Ascending aorta (tissue), 2 donors: ENCODE data around the gene CRYGN. TPM values are rescaled to one million over a fixed set of nuclear protein-coding genes. Genes with fewer than 3 reads are reported as not detected.

ENCODE experiments used
- DNase-seq, 2 donors: peaks; one replicate each; pipeline ENCODE4 v3.0.0-alpha.2; 2019; ENCODE audit warnings: low spot score in 2 of 2
- H3K27ac ChIP-seq, 2 donors: fragments of 200-600 bp; sonication (generic); one replicate each; pipeline ENCODE4 v1.5.1; 2016 to 2017; ENCODE audit warnings: mild to moderate bottlenecking in 1 of 2
- H3K27me3 ChIP-seq: fragments of 200-600 bp; sonication (generic); one replicate; pipeline ENCODE4 v1.5.1; 2017
- H3K36me3 ChIP-seq, 2 donors: fragments of 200-600 bp; sonication (generic); one replicate each; pipeline ENCODE4 v1.5.1; 2016
- H3K4me1 ChIP-seq, 2 donors: fragments of 200-600 bp; sonication (generic); one replicate each; pipeline ENCODE4 v1.5.1; 2016 to 2017; ENCODE audit warnings: mild to moderate bottlenecking in 1 of 2
- H3K4me3 ChIP-seq, 2 donors: fragments of 200-600 bp; sonication (generic); one replicate each; pipeline ENCODE4 v1.5.1; 2016 to 2017; ENCODE audit warnings: mild to moderate bottlenecking in 1 of 2
- H3K9me3 ChIP-seq, 2 donors: fragments of 200-600 bp; sonication (generic); one replicate each; pipeline ENCODE4 v1.5.1; 2016
- CTCF ChIP-seq, 3 experiments: fragments of 200-600 bp in 2 of 3; fragments of 450-650 bp in 1 of 3; sonication (generic) in 2 of 3; IDR thresholded peaks; one replicate each; pipeline ENCODE4 v1.5.1; 2016 to 2019; ENCODE audit warnings: antibody characterized with exemption in 3 of 3, mild to moderate bottlenecking in 1 of 3, moderate library complexity in 1 of 3
- intact Hi-C: fragments of 100-400 bp; cut with DNase I; formaldehyde crosslinking; loops from one replicate; pipeline ENCODE4 v1.15.1; 2023
- total RNA-seq: library from RNA; depleted of rRNA; stranded (reverse); fragments of >200 nt; gene quantifications from one replicate; pipeline ENCODE4 v1.1.0, GENCODE V29; 2016

The CRYGN gene
- total RNA-seq, 1 donor from 2014 or later, result not detected

GRCh38 chr7:151434549-151434948 is 5.4 kb downstream of the CRYGN start:
- DNase-seq, result no peak
- TF ChIP-seq CTCF (IDR thresholded peaks at IDR 0.05), result no peak
- intact Hi-C loops, result no loop called here

GRCh38 chr7:151433721-151434400 is 6.1 kb downstream of the CRYGN start:
- Histone ChIP-seq H3K4me3 (no peak overlapping the region), H3K27ac (no peak overlapping the region), H3K36me3 (no peaks in the 10 kb centered on the region), H3K27me3 (no peaks in the 10 kb centered on the region), H3K9me3 (no peaks in the 10 kb centered on the region), H3K4me1 (peaks cover 12 to 26% of the 10 kb centered on the region in 2 donors)
- no peak for DNase-seq
- intact Hi-C loops, result no loop called here
- TF ChIP-seq CTCF (IDR thresholded peaks at IDR 0.05), result no peak

More at GRCh38 chr7:151434549-151434948, 5.4 kb downstream of the CRYGN start:
- no peaks in the 10 kb centered on the region for H3K27me3 ChIP-seq
- no peak overlapping the region for H3K4me3 ChIP-seq
- peak overlapping the region in 1 of 2 donors; percentile 88 for H3K27ac ChIP-seq
- H3K4me1 ChIP-seq, result peaks cover 12 to 26% of the 10 kb centered on the region in 2 donors
- no peaks in the 10 kb centered on the region for H3K9me3 ChIP-seq
- no peaks in the 10 kb centered on the region for H3K36me3 ChIP-seq

GRCh38 chr7:151432658-151433521 is 7.1 kb downstream of the CRYGN start:
- Histone ChIP-seq H3K36me3 (no peaks in the 10 kb centered on the region), H3K9me3 (no peaks in the 10 kb centered on the region), H3K4me1 (peaks cover 17 to 32% of the 10 kb centered on the region in 2 donors), H3K27me3 (no peaks in the 10 kb centered on the region), H3K4me3 (no peak overlapping the region), H3K27ac (no peak overlapping the region)
- intact Hi-C loops, result no loop called here
- no peak for DNase-seq
- no peak for TF ChIP-seq CTCF (IDR thresholded peaks at IDR 0.05)

GRCh38 chr7:151431768-151432311 is 8.1 kb downstream of the CRYGN start:
- no peak for DNase-seq
- H3K9me3 ChIP-seq, result no peaks in the 10 kb centered on the region
- no peak overlapping the region for H3K27ac ChIP-seq
- H3K36me3 ChIP-seq, result no peaks in the 10 kb centered on the region
- H3K4me3 ChIP-seq, result no peak overlapping the region
- intact Hi-C loops, result no loop called here
- TF ChIP-seq CTCF (IDR thresholded peaks at IDR 0.05), result no peak
- peaks cover 19 to 35% of the 10 kb centered on the region in 2 donors for H3K4me1 ChIP-seq
- H3K27me3 ChIP-seq, result no peaks in the 10 kb centered on the region

- H3K27me3 ChIP-seq, result no peaks in the 10 kb centered on the region
- intact Hi-C loops, result no loop called here
- no peak for TF ChIP-seq CTCF (IDR thresholded peaks at IDR 0.05)
- no peaks in the 10 kb centered on the region for H3K9me3 ChIP-seq
- H3K27ac ChIP-seq, result no peak overlapping the region
- peaks cover 17 to 34% of the 10 kb centered on the region in 2 donors for H3K4me1 ChIP-seq
- no peak for DNase-seq
- H3K4me3 ChIP-seq, result no peak overlapping the region
- no peaks in the 10 kb centered on the region for H3K36me3 ChIP-seq
Measured at GRCh38 chr7:151431281-151431767, 8.6 kb downstream of the CRYGN start.
